ENCODE results near the gene IREB2.

DNA sequence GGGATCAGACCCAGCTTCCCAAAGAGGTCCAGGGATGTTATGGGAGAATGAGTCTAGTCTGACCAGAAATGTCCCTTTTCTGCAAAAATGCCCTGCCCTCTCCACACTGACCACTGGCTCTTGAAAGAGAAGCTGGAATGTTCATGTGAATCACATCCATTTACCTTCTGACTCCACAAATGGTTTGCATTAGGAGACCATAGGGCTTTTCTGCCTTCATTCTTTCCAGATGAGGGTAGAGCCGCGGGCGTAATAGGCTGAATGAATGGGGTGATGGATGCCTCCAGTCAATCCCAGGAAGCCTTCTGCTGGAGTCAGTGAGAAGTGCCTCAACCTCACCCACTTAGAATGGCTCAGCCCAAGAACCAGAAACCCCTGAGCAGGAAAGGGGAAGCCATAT lies 47.2 kb upstream of the IREB2 start:
- TF ChIP-seq, protein P1, sequence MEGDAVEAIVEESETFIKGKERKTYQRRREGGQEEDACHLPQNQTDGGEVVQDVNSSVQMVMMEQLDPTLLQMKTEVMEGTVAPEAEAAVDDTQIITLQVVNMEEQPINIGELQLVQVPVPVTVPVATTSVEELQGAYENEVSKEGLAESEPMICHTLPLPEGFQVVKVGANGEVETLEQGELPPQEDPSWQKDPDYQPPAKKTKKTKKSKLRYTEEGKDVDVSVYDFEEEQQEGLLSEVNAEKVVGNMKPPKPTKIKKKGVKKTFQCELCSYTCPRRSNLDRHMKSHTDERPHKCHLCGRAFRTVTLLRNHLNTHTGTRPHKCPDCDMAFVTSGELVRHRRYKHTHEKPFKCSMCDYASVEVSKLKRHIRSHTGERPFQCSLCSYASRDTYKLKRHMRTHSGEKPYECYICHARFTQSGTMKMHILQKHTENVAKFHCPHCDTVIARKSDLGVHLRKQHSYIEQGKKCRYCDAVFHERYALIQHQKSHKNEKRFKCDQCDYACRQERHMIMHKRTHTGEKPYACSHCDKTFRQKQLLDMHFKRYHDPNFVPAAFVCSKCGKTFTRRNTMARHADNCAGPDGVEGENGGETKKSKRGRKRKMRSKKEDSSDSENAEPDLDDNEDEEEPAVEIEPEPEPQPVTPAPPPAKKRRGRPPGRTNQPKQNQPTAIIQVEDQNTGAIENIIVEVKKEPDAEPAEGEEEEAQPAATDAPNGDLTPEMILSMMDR (IDR thresholded peaks at IDR 0.05; ENCODE audit: insufficient read depth, low read length, poor library complexity, severe bottlenecking) = no peak
- TF ChIP-seq EZH2phosphoT487 (conservative IDR thresholded peaks at IDR 0.05; ENCODE audit: low read length) = no peak

All from SU-DHL-6 (cell line).